GM18508 (cell line): ENCODE data around the gene HCST.

Source experiments
- ATAC-seq: cut with Tn5 transposase; IDR thresholded peaks from one replicate; pipeline ENCODE4 v1.9.1; 2021; ENCODE audit warnings: moderate number of reproducible peaks; ENCODE audit not compliant: insufficient read depth, unreplicated experiment

The HCST gene

DNA sequence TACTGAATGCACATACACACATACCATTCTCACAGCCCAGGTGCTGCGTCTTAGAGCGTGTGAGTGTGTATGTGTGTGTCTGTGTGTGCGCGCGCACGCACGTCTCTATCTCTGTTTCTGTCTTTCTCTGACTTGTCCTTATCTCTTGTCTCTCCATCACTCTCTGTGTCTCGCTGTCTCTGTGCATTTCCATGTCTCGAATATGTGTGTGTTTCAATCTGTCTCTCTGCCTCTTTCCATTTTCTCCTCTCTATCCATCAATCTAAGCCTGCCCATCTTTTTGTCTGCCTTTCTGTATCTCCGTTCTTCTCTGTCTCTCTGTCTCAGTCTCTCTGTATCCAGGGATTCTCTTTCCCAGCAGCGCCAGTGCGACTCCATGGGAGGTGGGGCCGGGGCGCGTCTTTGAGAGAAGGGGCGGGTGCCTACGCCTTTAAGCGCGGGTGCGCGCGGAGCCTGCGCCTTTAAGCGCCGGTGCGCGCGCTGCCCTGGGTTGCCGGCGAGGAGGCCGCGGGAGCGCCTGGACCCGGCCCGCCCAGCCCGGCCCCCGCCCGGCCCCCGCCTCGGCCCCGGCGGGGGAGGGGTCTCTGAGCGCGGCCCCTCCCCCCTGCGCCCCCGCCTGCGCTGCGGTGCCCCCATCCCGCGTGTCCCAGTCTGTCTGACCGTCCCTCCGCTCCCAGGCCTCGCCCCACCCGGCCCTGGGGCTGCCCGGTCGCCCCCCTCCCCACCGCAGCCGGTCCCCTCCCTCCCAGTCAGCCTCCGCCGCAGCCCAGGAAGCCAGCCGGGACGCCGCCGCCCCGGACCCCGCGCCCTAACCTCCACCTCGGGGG is 33.8 kb downstream of the HCST start, which contains the start of gene LRFN3:
TSS of gene LRFN3 (plus strand) at position 464 of the 827 bp plus-strand sequence. CDS start 3,052 bp downstream, outside the sequence.
- ATAC-seq: no peak

DNA sequence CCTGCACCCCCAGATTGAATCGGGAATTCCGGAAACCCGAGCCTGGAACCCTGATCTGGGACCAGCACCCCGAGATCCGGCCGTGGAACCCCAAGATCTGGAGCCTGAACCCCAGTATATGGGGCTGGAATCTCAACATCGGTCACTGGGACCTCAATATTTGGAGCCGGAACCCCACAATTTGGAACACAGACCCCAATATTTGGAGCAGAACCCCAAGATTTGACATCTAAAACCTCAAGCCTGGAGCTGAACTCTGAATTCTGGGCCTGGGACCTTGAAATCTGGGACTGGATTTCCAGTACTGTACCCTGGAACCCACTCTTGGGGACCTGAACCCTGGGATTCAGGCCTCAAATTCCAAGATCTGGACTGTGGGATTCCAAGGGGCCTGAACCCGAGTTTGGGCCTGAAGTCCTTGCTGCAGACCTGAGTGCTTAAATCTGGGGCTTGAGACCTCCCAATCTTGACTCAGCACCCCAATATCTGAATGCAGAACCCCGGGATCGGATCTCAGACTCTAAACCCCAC is 34.5 kb downstream of the HCST start:
- ATAC-seq: no peak

DNA sequence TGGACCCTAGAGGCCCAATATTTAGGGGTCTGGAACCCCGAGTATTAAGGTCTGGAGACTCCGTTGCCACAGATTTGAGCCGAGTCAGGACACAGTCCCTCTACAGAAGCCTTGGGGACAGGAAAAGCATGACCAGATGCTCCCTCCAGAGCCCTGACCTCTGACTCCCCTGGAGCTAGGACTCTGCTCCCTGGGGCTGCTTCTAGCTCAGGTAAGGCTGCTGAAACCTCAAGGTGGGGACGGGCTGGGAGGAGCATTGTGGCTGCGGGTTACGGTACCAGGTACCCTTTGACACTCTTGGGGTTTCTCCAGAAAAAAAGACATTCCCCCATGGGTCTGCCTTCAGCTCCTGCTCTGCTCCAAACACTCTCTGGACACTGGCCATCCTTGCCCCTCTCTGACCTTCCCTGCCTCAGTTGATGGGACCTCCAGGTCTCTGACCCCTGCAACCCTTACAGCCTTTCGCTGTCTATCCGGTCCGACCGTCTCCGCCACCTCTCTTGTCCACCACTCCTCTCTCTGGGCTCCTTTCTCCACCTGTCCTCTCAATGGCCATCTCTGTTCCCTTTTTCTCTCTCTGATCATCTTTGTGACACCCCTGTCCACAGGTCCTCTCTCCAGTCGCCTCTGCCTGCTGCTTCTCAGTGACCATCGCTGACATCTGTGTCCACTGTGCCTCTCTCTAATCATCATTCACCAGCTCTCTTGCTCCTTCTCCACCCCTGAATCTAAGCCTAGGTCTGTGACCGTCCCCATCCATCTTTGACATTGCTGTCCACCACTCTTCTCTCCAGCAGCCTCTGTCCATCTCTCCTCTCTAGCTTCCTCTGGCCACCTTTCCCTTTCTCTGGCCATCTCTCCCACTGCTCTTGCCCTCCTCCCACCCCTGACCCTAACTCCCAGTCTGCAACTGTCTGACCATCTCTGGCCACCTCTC is 35.3 kb downstream of the HCST start:
- no peak for ATAC-seq

DNA sequence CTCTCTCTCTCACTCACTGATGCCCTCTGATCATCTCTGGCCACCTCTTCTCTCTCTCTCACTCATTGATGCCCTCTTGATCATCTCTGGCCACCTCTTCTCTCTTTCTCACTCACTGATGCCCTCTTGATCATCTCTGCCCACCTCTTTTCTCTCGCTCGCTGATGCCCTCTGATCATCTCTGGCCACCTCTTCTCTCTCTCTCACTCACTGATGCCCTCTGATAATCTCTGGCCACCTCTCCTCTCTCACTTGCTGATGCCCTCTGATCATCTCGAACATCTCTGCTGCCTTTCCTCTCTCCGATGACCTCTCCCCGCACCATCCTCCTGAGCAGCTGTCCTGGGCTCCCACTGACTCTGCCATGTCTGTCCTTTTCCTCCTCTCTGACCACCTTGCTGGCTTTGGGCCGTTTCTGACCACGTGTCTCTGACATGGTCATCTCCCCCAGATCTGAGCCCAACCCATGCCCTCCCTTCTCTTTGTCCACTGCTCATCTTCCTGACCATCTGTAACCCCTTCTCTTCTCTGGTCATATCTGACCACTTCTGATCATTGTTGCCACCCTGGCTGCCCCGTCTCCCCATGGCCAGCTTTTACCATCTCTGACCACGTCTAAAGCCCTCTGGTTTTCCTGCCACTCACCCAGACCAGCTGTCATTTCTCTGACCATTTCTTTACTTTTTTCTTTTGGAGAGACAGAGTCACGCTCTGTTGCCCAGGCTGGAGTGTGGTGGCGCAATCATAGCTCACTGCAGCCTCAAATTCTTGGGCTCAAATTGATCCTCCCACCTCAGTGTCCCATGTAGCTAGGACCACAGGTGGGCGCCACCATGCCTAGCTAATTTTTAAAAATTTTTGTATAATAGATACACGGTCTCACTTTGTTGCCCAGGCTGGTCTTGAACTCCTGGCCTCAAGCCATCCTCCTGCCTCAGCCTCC is 36.2 kb downstream of the HCST start:
- ATAC-seq: no peak

DNA sequence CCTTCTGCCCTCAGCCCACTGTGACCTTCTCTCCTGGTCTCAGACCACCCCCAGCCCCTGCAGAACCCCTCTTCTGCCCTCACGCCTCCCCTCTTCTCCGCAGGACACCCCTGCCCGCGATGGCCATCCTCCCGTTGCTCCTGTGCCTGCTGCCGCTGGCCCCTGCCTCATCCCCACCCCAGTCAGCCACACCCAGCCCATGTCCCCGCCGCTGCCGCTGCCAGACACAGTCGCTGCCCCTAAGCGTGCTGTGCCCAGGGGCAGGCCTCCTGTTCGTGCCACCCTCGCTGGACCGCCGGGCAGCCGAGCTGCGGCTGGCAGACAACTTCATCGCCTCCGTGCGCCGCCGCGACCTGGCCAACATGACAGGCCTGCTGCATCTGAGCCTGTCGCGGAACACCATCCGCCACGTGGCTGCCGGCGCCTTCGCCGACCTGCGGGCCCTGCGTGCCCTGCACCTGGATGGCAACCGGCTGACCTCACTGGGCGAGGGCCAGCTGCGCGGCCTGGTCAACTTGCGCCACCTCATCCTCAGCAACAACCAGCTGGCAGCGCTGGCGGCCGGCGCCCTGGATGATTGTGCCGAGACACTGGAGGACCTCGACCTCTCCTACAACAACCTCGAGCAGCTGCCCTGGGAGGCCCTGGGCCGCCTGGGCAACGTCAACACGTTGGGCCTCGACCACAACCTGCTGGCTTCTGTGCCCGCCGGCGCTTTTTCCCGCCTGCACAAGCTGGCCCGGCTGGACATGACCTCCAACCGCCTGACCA is 37.2 kb downstream of the HCST start:
- no peak for ATAC-seq

DNA sequence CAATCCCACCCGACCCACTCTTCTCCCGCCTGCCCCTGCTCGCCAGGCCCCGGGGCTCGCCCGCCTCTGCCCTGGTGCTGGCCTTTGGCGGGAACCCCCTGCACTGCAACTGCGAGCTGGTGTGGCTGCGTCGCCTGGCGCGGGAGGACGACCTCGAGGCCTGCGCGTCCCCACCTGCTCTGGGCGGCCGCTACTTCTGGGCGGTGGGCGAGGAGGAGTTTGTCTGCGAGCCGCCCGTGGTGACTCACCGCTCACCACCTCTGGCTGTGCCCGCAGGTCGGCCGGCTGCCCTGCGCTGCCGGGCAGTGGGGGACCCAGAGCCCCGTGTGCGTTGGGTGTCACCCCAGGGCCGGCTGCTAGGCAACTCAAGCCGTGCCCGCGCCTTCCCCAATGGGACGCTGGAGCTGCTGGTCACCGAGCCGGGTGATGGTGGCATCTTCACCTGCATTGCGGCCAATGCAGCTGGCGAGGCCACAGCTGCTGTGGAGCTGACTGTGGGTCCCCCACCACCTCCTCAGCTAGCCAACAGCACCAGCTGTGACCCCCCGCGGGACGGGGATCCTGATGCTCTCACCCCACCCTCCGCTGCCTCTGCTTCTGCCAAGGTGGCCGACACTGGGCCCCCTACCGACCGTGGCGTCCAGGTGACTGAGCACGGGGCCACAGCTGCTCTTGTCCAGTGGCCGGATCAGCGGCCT is 37.9 kb downstream of the HCST start:
- ATAC-seq: no peak

DNA sequence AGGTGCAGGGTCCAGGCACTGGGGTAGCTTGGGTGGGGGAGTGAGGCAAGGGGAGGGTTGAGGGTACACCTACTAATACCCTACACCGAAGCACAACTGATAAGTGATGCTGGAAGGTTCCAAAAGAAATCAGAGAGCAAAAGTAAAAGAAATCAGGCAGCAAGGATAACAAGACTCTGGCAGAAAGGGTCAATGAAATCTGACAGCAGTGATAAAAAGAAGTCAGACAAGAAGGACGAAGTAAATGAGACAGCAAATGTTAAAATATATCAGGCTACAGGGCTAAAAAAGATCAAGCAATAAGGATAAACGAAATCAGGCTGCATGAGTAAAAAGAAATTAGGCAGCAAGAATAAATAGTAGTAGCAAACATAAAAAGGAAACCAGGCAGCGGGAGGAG is 38.5 kb downstream of the HCST start:
- ATAC-seq: no peak

DNA sequence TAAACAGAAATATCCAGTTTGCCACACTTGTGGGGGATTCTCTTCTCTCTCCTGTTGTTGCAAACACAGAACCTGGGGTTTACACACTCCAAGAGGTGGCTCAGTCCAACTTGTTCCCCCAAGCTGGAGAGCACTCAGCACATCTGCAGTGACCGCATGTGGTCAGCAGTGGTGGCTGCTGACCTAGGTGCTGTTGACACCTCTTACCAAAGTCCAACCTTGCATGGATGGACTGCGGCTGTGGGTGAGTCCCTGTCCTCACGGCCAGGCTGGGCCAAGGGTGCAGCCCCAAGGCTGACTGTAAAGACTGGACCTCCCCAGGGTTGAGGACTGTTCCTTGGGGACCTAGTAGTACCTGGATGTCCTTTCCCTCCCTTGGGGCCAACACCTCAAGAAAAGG is 39.9 kb downstream of the HCST start:
- no peak for ATAC-seq

DNA sequence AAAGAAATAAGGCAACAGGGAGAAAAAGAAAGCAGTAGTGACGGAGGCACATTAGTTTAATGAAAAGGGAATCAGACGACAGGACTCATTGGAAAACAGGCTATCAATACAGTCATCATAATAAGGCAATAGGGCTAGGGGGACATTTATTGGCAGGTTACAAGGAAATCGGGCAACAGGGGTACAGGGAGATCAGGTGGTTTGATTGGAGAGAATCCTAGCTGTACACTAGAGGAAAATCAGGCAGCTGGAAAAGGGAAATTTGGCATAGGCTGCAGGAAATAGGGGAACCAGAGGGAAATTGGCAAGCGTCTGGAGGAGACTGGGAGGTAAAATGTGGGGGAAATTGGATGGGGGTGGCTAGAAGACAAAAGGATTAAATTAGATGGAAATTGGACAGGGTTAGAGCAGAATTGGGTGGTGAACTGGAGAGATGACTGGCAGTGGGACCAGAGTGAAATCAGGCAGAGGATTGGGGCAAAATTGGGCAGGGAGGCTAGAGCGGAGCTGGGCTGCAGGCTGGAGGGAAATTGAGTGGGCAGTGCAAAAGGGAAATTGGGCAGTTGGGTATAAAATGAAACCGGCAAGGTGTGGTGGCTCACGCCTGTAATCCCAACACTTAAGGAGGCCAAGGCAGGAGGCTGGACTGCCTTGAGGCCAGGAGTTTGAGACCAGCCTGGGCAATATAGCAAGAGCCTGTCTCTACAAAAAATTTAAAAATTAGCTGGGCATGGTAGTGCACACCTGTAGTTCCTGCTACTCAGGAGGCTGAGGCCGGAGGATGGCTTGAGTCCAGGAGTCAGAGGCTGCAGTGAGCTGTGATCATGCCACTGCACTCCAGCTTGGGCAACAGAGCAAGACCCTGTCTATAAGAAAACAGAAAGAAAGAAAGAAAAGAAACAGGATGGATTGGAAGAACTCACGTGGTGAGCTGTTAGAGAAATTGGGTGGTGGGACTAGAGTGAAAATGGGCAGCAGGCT is 41.3 kb downstream of the HCST start:
- ATAC-seq: no peak

DNA sequence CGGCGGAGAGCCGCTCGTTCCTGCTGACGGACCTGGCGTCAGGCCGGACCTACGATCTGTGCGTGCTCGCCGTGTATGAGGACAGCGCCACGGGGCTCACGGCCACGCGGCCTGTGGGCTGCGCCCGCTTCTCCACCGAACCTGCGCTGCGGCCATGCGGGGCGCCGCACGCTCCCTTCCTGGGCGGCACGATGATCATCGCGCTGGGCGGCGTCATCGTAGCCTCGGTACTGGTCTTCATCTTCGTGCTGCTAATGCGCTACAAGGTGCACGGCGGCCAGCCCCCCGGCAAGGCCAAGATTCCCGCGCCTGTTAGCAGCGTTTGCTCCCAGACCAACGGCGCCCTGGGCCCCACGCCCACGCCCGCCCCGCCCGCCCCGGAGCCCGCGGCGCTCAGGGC is 42.2 kb downstream of the HCST start:
- no peak for ATAC-seq

DNA sequence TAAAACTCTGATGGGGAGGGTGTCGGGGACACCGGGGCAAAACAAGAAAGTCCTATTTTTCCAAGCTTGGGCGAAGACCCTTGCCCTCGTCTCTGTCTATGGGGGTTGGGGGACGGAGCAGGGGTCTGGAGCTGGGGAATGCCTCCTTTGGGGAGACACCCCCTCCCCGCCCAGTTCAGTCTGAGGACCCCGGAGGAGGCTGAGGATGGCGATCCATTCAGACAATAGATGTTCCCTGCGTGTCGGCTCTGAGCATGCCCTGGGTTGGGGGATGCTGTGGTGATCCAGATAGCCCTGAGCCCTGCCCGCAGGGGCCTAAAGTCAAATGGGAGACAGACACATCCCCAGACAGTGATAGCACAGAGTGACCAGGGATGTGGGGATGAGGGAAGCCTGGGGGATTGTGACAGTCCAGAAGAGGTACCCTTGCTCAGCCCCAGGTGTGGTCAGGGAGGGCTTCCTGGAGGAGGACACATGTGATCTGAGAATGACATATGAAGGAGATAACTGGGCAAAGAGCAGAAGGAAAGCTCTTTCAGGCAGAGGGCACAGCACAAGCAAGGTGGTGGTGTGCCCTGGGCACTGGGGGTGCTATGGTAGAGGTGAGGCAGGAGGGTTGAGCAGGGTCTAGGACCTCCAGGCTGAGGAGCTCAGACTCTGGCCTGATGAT is 42.9 kb downstream of the HCST start:
- ATAC-seq: no peak

DNA sequence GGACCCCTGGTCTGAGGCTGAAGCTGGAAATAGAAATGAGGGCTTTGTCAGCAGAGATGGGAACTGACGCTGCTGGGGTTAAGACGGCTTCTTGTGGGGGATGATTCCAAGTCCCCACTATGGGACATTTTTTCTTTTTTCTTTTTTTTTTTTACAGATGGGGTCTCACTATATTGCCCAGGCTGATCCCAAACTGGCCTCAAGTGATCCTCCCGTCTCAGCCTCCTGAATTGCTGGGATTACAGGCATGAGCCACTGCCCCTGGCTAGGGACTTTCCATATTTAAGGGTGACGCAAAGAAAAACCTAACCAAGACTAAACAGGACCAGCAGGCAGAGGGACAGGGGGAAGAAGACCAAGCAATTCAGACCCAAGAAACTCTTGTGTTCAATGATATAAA is 43.9 kb downstream of the HCST start:
- ATAC-seq: no peak

DNA sequence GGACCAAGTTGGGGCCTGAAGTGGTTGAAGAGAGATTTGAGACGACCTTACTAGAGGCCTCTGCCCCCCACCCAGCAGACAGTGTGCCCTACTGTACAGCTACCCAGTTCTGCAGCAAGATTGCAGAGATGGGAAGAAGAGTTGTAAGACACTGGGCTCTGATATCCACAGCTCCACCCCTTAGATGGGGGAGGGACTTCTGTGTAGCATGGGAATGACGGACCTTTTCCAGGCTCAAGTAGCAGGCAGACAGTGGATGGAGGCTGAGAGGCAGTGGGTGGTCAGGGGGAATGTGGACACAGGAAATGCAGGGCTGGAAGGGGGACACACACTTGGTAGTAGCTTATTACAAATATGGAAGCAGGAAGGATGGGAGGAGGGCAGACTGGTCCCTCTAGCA is 46.8 kb downstream of the HCST start:
- no peak for ATAC-seq
